HL-60/S4 treated with retinoic acid at 250 ng/mL for 4 days and 3 days (cell line): ENCODE results near the gene TSPAN18.

ENCODE experiments used
- in situ Hi-C: fragments of 300-500 bp; cut with MboI; formaldehyde crosslinking; loops from 2 replicates; pipeline ENCODE4 v1.7.0; 2022; ENCODE audit warnings: low sequenced_read_pairs

Gene TSPAN18

GRCh38 chr11:44880511-44880910 is 153.7 kb downstream of the TSPAN18 start:
- in situ Hi-C loops, result loop anchor here (25.0 kb wide), 1 partner anchor 593 kb away; no protein-coding TSS in a partner anchor

- in situ Hi-C loops, result loop anchor here (25.0 kb wide), 1 partner anchor 594 kb away; no protein-coding TSS in a partner anchor
Observed at GRCh38 chr11:44880953-44881352, 154.2 kb downstream of the TSPAN18 start.

- in situ Hi-C loops, result loop anchor here (25.0 kb wide), 1 partner anchor 596 kb away; no protein-coding TSS in a partner anchor
Observed at GRCh38 chr11:44883277-44883676, 156.5 kb downstream of the TSPAN18 start.

GRCh38 chr11:44884056-44884455 is 157.3 kb downstream of the TSPAN18 start:
- in situ Hi-C loops, result loop anchor here (25.0 kb wide), 1 partner anchor 597 kb away; no protein-coding TSS in a partner anchor

DNA sequence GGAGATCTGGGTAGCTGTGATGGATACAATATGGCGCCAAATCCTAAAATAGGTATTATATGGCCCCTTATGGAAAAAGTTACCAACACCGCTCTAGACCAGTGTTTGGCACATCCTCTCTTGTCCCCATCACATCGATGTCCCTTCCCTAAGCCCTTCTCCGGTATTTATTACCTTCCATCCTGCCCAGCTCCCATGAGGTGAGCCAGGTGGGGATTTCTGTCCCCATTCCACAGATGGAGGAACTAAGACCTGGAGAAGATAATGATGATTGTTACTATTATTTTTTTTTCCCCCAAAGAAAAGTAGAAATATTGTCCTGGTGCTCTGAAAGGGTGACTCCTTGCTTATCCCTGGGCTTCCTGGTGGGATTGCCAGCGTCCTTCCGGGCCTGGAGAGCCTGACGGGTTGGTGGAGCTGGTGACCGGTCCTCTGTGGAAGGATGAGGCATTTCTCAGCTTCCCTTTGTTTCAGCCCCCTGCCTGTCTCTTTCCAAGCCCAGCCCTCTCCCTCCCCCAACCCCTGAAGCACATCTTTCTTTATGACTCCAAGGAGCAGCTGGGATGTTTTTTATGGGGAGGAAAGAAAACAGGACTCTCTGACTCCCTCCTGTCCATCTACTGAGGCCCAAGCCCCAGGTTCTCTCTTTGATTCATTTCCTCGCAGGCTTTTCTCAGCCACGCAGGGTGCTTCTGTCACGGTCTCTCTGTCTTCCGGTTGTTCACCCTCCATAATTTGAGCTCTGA is 158.5 kb downstream of the TSPAN18 start:
- in situ Hi-C loops, result loop anchor here (25.0 kb wide), 1 partner anchor 598 kb away; no protein-coding TSS in a partner anchor

DNA sequence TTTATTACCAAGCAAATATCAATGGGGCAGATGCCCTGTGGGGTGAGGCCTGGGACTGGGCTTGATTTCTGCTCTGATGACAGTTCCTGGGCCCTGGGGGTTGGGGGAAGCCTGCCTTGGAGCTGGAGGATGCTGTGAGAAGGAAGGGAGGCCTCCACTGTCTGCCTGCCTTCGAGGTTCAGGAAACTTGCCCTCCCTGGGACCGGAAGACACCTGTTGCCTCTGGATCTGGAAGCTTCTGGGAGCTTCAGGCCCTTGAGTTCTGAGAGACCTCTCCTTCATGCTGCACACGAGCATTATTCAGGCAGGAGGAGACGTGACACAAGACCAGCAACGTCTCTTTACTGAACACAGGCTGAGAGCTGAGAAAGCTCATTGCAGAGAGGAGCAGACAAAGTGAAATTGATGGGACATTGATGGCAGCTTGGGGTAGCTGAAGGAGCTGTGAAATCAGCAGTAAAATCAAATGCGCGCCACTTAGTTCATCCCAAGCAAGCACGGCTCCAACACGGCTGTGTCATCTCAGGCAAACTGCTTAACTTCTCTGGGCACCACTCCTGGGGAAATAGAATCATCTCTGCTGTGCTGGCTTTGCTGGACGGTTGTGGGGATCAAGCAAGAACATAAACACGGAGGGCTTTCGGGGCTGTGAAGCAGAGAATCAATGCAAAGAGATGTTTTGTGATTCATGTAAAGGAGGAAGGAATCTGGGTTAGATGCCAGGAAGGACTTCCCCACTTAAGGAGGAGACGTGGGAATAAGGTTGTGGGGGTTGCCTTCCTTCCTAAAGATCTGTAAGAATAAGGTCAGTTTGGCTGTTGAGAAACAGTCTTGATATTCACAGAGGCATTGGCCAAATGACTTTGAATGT is 159.4 kb downstream of the TSPAN18 start:
- in situ Hi-C loops, result loop anchor here (25.0 kb wide), 1 partner anchor 599 kb away; no protein-coding TSS in a partner anchor

- in situ Hi-C loops, result loop anchor here (25.0 kb wide), 1 partner anchor 599 kb away; no protein-coding TSS in a partner anchor
Observed at GRCh38 chr11:44886790-44887140, 160.0 kb downstream of the TSPAN18 start.

- in situ Hi-C loops, result loop anchor here (25.0 kb wide), 1 partner anchor 600 kb away; no protein-coding TSS in a partner anchor
Observed at GRCh38 chr11:44887636-44888035, 160.9 kb downstream of the TSPAN18 start.

DNA sequence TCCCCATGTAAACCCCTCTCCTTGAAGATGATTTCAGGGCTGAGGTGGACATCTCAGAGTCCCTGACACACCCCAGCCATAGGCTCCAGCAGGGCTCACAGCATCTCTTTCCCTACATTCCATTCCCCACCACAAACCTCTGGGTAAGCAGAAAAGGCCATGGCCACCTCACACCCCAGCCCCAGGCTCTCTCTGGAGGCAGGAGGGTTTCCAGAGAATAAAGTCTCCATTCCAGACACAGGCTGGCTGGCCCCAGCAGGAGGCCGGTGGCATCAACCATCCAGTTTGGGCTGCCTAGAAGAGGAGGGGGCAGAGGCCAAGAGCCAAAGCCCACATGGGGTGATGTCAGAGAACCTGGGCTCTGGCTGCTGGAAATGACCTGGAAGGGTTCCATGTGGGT is 162.5 kb downstream of the TSPAN18 start:
- in situ Hi-C loops, result loop anchor here (25.0 kb wide), 1 partner anchor 602 kb away; no protein-coding TSS in a partner anchor

DNA sequence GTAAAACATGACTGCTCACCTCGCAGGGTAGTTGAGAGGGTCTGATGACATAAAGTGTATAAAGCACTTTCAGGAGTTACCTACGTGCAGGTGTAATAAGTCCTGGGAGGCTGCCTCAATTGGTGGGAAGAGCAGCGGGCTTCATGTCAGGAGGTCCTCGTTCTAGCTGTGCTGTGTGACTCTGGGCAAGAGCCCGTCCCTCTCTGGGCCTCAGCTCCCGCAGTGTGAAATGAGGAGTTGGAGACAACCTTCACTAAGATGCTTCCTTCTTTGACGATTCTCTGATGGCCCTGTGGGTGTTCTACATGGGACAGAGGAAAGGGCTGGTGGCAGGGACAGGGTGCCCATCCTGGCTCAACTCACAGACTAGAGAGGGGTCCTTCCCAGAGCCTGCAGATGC is 166.1 kb downstream of the TSPAN18 start:
- in situ Hi-C loops, result loop anchor here (25.0 kb wide), 1 partner anchor 606 kb away; no protein-coding TSS in a partner anchor

- in situ Hi-C loops, result loop anchor here (25.0 kb wide), 1 partner anchor 606 kb away; no protein-coding TSS in a partner anchor
Observed at GRCh38 chr11:44893308-44893822, 166.6 kb downstream of the TSPAN18 start.

- in situ Hi-C loops, result loop anchor here (25.0 kb wide), 1 partner anchor 607 kb away; no protein-coding TSS in a partner anchor
Observed at GRCh38 chr11:44893846-44894617, 167.3 kb downstream of the TSPAN18 start.

DNA sequence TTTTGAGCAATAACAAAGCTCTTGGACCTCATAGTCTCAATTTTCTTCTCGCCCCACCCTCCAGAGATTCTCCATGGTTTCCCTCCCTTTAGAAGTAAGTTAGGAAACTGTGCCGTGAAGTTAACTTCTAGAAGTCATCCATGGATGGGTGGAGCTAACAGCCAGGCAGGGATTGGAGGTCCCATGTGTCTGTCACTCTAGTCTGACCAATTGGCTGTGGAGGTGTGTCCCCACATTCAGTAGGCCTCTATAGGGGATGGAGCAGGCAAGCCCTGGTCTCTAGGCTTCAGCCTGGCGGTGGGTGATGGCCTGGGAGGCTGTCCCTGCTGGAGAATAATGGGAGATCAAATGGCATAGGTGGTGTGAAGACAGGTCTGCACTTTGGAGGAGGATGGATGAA is 173.2 kb downstream of the TSPAN18 start:
- in situ Hi-C loops, result loop anchor here (25.0 kb wide), 1 partner anchor 613 kb away; no protein-coding TSS in a partner anchor

GRCh38 chr11:44901120-44901633 is 174.4 kb downstream of the TSPAN18 start:
- in situ Hi-C loops, result no loop called here

GRCh38 chr11:44901786-44902185 is 175.0 kb downstream of the TSPAN18 start:
- in situ Hi-C loops, result no loop called here

DNA sequence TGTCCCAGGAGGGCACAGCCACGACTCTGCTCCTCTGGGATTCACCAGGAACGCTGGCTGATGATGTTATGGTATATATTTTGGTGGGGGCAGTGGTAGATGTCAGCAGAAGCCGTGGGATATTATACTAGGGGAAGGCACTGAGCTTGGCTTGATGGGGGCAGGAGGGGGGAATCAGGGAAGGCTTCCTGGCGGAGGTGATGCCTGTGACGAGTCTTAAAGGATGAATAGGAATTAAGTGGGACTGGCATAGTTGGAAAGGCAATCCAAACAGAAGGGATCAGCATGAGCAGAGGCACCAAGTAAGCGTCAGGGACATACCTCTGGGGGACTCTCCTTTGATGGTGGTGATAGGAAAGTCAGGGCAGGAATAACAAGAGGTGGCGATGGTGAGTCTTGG is 176.3 kb downstream of the TSPAN18 start:
- in situ Hi-C loops, result no loop called here

DNA sequence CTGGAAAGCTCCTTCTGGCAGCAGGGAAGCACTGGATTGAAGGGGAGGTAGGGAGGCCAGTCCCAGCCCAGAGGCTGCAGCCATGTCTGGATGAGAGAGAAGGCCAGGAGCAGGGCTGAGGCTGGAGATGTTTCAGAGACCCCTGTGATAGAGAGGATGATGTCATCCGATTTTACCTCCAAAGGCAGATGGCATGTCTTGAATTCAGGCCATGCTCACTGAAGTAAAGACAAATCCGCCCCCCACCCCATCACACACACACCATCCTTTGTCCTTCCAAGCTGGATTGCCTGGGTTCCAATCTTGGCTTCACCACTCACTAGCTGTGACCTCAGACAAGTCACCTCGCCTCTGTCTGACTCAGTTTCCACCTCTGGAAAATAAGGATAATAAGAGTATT is 176.8 kb downstream of the TSPAN18 start:
- in situ Hi-C loops, result no loop called here

- in situ Hi-C loops, result no loop called here
Observed at GRCh38 chr11:44904261-44905020, 177.7 kb downstream of the TSPAN18 start.
